Gastroesophageal sphincter (tissue), 4 donors: ENCODE measurements around the gene SLCO1C1. TPM values are rescaled to one million over a fixed set of nuclear protein-coding genes. Genes with fewer than 3 reads are reported as not detected.

Source experiments
- ATAC-seq: fragments of 150-250 bp; one replicate; pipeline ENCODE4 v1.9.1; 2016; ENCODE audit warnings: mild to moderate bottlenecking, moderate library complexity
- H3K27ac ChIP-seq, 4 donors: fragments of 200-600 bp; sonication (generic) in 3 of 4; 1 replicate in 3 of 4; 2 replicates in 1 of 4; pipeline ENCODE4 v1.5.1; 2016 to 2019
- H3K27me3 ChIP-seq: fragments of 200-600 bp; sonication (generic); one replicate; pipeline ENCODE4 v1.5.1; 2019
- H3K36me3 ChIP-seq, 2 donors: fragments of 200-600 bp; sonication (generic); one replicate each; pipeline ENCODE4 v1.5.1; 2019; ENCODE audit warnings: control low read depth in 1 of 2
- H3K4me1 ChIP-seq, 3 donors: fragments of 200-600 bp; sonication (generic); 1 replicate in 2 of 3; 2 replicates in 1 of 3; pipeline ENCODE4 v1.5.1; 2016 to 2019; ENCODE audit warnings: control low read depth in 2 of 3
- H3K4me3 ChIP-seq, 2 donors: fragments of 200-600 bp; sonication (generic); one replicate each; pipeline ENCODE4 v1.5.1; 2019; ENCODE audit warnings: mild to moderate bottlenecking in 1 of 2, moderate library complexity in 1 of 2
- H3K9me3 ChIP-seq, 3 donors: fragments of 200-600 bp; sonication (generic); one replicate each; pipeline ENCODE4 v1.5.1; 2017 to 2019; ENCODE audit warnings: control low read depth in 2 of 3
- EP300 ChIP-seq: sonication (generic); formaldehyde crosslinking; IDR thresholded peaks from one replicate; pipeline ENCODE4 v1.6.1; 2017; ENCODE audit warnings: antibody characterized with exemption, mild to moderate bottlenecking
- POLR2AphosphoS5 ChIP-seq: sonication (generic); formaldehyde crosslinking; IDR thresholded peaks from one replicate; pipeline ENCODE4 v1.6.1; 2017; ENCODE audit warnings: antibody characterized with exemption
- total RNA-seq, 4 donors: library from RNA; depleted of rRNA; stranded (reverse); fragments of >200 nt; gene quantifications; one replicate each; pipeline ENCODE4 v1.1.0, GENCODE V29; 2016

SLCO1C1 gene
- total RNA-seq, 4 donors from 2014 or later = 0.40 to 0.93 (median 0.73) TPM

DNA sequence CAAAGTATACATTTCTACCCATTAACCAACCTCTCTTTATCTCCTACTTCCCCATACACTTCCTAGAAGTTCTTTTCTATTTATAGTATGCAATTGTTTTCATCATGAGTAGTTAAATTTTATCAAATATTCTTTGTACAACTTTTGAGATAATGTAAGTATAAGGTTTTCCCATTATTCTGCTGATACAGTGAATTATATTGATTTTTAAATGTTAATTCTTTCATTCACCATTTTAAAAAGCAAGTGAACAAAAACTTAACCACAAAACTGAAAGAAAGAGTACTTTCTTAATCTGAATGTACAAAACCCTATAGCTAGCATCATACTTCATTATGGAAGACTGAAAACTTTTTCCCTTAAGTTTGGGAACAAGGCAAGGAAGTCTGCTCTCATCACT lies 105.9 kb downstream of the SLCO1C1 start:
- peaks cover 0 to 17% (median 0%) of the 10 kb centered on the region in 3 donors for H3K4me1 ChIP-seq
- H3K27ac ChIP-seq = no peak overlapping the region
- no peak for ATAC-seq
- no peaks in the 10 kb centered on the region for H3K27me3 ChIP-seq
- TF ChIP-seq POLR2AphosphoS5 (no peak), EP300 (no peak)
- H3K36me3 ChIP-seq = no peaks in the 10 kb centered on the region
- H3K9me3 ChIP-seq = no peaks in the 10 kb centered on the region
- no peak overlapping the region for H3K4me3 ChIP-seq

Other genes starting within 250 kb of the SLCO1C1 start
- under 1 TPM in 1 of 4 donors, not detected in 3; 0.35 TPM for gene SLCO1B3, start 115.4 kb downstream of the SLCO1C1 start, total RNA-seq